Measurements from ENCODE around the gene TRAIP.
"Not testable (repeated sequence)": the region's sequence is repeated elsewhere in the genome, so short reads cannot be mapped to it uniquely, and the experiment has no call there.

The TRAIP gene

GRCh38 chr3:49856181-49857005 lies at the start of gene TRAIP:
TSS of gene TRAIP (minus strand) at chr3:49856564. CDS start at chr3:49856453, 111 bp downstream.
- in situ Hi-C loops (cut with HindIII; ENCODE audit: low sequenced_read_pairs), result loop anchor here (25.0 kb wide), 2 partner anchors 106 to 181 kb away; no protein-coding TSS in a partner anchor

- in situ Hi-C loops (cut with HindIII; ENCODE audit: low sequenced_read_pairs), result not testable (repeated sequence)
These were observed 48.1 kb upstream of the TRAIP start for GRCh38 chr3:49904448-49904847.

GRCh38 chr3:49903451-49904424 lies 47.4 kb upstream of the TRAIP start, which contains the start of gene MST1R:
TSS of gene MST1R (minus strand) at chr3:49903873. CDS start at chr3:49903609, 264 bp downstream.
- in situ Hi-C loops (cut with HindIII; ENCODE audit: low sequenced_read_pairs), result no loop called here

- in situ Hi-C loops (cut with HindIII; ENCODE audit: low sequenced_read_pairs), result no loop called here
These were observed 46.4 kb upstream of the TRAIP start for GRCh38 chr3:49902511-49903345.

GRCh38 chr3:49901366-49902339 lies 45.3 kb upstream of the TRAIP start:
- in situ Hi-C loops (cut with HindIII; ENCODE audit: low sequenced_read_pairs), result no loop called here

GRCh38 chr3:49900491-49901153 lies 44.3 kb upstream of the TRAIP start:
- in situ Hi-C loops (cut with HindIII; ENCODE audit: low sequenced_read_pairs), result no loop called here

GRCh38 chr3:49899815-49900214 lies 43.5 kb upstream of the TRAIP start:
- in situ Hi-C loops (cut with HindIII; ENCODE audit: low sequenced_read_pairs), result no loop called here

GRCh38 chr3:49898991-49899390 lies 42.6 kb upstream of the TRAIP start:
- in situ Hi-C loops (cut with HindIII; ENCODE audit: low sequenced_read_pairs), result no loop called here

GRCh38 chr3:49896345-49896744 lies 40.0 kb upstream of the TRAIP start:
- in situ Hi-C loops (cut with HindIII; ENCODE audit: low sequenced_read_pairs), result no loop called here

GRCh38 chr3:49895791-49896190 lies 39.4 kb upstream of the TRAIP start:
- in situ Hi-C loops (cut with HindIII; ENCODE audit: low sequenced_read_pairs), result no loop called here

GRCh38 chr3:49889296-49889695 lies 32.9 kb upstream of the TRAIP start:
- in situ Hi-C loops (cut with HindIII; ENCODE audit: low sequenced_read_pairs), result no loop called here

- in situ Hi-C loops (cut with HindIII; ENCODE audit: low sequenced_read_pairs), result no loop called here
These were observed 30.5 kb upstream of the TRAIP start for GRCh38 chr3:49886922-49887265.

GRCh38 chr3:49883998-49884397 lies 27.6 kb upstream of the TRAIP start:
- in situ Hi-C loops (cut with HindIII; ENCODE audit: low sequenced_read_pairs), result no loop called here

- in situ Hi-C loops (cut with HindIII; ENCODE audit: low sequenced_read_pairs), result no loop called here
These were observed 25.8 kb upstream of the TRAIP start for GRCh38 chr3:49882166-49882565.

GRCh38 chr3:49880581-49881315 lies 24.4 kb upstream of the TRAIP start:
- in situ Hi-C loops (cut with HindIII; ENCODE audit: low sequenced_read_pairs), result no loop called here

GRCh38 chr3:49879721-49880120 lies 23.4 kb upstream of the TRAIP start:
- in situ Hi-C loops (cut with HindIII; ENCODE audit: low sequenced_read_pairs), result no loop called here

GRCh38 chr3:49878686-49879085 lies 22.3 kb upstream of the TRAIP start:
- in situ Hi-C loops (cut with HindIII; ENCODE audit: low sequenced_read_pairs), result no loop called here

- in situ Hi-C loops (cut with HindIII; ENCODE audit: low sequenced_read_pairs), result no loop called here
These were observed 21.4 kb upstream of the TRAIP start for GRCh38 chr3:49877716-49878115.
